ENCODE results near the gene HYAL3. TPM values are rescaled to one million over a fixed set of nuclear protein-coding genes. Genes with fewer than 3 reads are reported as not detected.
"Not testable (repeated sequence)": the region's sequence is repeated elsewhere in the genome, so short reads cannot be mapped to it uniquely, and the experiment has no call there.

HYAL3 gene
- total RNA-seq, 2 donors from 2014 or later, result 2.5 to 4.2 TPM

GRCh38 chr3:50316657-50317242 is 17.5 kb upstream of the HYAL3 start:
- Histone ChIP-seq H3K4me1 (peaks cover 28% of the 10 kb centered on the region), H3K4me3 (no peak overlapping the region), H3K27me3 (no peaks in the 10 kb centered on the region), H3K9me3 (no peaks in the 10 kb centered on the region), H3K9ac (ENCODE audit: low read depth in 2 of 2, low read length in 2 of 2) (peak overlapping the region; percentile 62 to 86), H3K36me3 (no peaks in the 10 kb centered on the region), H3K27ac (peak overlapping the region; percentile 91)
- peak; percentile 92 for DNase-seq
- intact Hi-C loops (cut with DNase I), result no loop called here
- no peak for TF ChIP-seq CTCF (IDR thresholded peaks at IDR 0.05)

DNA sequence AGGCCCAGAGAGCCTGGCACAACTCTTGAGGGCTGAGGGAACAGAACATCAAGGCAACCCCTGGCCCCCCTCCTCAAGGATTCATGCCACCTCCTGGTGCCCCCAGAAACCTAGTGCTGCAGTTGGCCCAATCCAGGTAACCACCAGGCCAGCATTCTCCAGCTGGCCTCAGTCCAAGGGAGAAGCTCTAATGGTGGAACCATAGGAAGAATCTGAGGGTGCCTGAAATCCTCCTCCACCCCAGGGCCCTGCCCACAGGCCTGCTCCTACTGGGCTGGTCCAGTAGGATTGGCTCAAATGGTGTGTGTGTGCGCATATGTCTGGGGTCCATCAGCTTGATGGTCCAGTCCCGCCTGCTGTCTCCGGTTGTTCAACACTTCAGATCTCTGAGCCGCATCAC is 15.6 kb upstream of the HYAL3 start:
- H3K27me3 ChIP-seq, result no peaks in the 10 kb centered on the region
- no peak for TF ChIP-seq CTCF (IDR thresholded peaks at IDR 0.05)
- no peaks in the 10 kb centered on the region for H3K36me3 ChIP-seq
- no peak overlapping the region for H3K27ac ChIP-seq
- intact Hi-C loops (cut with DNase I), result no loop called here
- no peak overlapping the region for H3K9ac ChIP-seq (ENCODE audit: low read depth in 2 of 2, low read length in 2 of 2)
- no peaks in the 10 kb centered on the region for H3K9me3 ChIP-seq
- no peak overlapping the region for H3K4me3 ChIP-seq
- no peak for DNase-seq
- peaks cover 28% of the 10 kb centered on the region for H3K4me1 ChIP-seq

DNA sequence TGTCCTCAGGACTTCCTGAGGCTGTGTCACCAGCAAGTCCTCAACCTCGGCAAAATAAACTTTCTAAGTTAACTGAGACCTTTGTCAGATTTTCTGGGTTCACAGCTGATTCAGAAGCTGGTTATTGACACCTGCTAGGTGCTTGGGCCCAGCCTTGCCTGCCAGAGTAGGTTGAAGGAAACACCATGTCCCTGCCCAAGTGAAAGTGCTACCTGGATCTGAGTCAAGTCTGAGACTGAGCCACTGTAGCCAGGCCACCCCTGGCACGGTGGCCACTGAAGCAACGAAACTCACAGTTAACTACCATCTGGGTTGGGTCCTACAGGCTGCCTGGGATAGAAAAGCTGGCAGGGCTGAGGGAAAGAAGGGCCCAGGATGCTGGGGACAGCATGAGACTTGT is 15.1 kb upstream of the HYAL3 start:
- Histone ChIP-seq H3K9ac (ENCODE audit: low read depth in 2 of 2, low read length in 2 of 2) (no peak overlapping the region), H3K36me3 (no peaks in the 10 kb centered on the region), H3K27ac (no peak overlapping the region), H3K9me3 (no peaks in the 10 kb centered on the region), H3K4me1 (peaks cover 28% of the 10 kb centered on the region), H3K4me3 (no peak overlapping the region), H3K27me3 (no peaks in the 10 kb centered on the region)
- intact Hi-C loops (cut with DNase I), result no loop called here
- no peak for TF ChIP-seq CTCF (IDR thresholded peaks at IDR 0.05)
- no peak for DNase-seq

- H3K4me3 ChIP-seq; H3K9ac ChIP-seq (ENCODE audit: low read depth in 2 of 2, low read length in 2 of 2); H3K27me3 ChIP-seq; DNase-seq; H3K27ac ChIP-seq; H3K36me3 ChIP-seq; H3K9me3 ChIP-seq; intact Hi-C loops (cut with DNase I); H3K4me1 ChIP-seq: not testable (repeated sequence)
Measured at GRCh38 chr3:50312041-50312440, 12.8 kb upstream of the HYAL3 start.

- Histone ChIP-seq H3K27me3 (no peaks in the 10 kb centered on the region), H3K4me3 (no peak overlapping the region), H3K27ac (no peak overlapping the region), H3K9ac (ENCODE audit: low read depth in 2 of 2, low read length in 2 of 2) (no peak overlapping the region), H3K36me3 (no peaks in the 10 kb centered on the region), H3K4me1 (peaks cover 8% of the 10 kb centered on the region), H3K9me3 (no peaks in the 10 kb centered on the region)
- no peak for DNase-seq
- no peak for TF ChIP-seq CTCF (IDR thresholded peaks at IDR 0.05)
- intact Hi-C loops (cut with DNase I), result no loop called here
Measured at GRCh38 chr3:50304601-50305000, 5.4 kb upstream of the HYAL3 start.

DNA sequence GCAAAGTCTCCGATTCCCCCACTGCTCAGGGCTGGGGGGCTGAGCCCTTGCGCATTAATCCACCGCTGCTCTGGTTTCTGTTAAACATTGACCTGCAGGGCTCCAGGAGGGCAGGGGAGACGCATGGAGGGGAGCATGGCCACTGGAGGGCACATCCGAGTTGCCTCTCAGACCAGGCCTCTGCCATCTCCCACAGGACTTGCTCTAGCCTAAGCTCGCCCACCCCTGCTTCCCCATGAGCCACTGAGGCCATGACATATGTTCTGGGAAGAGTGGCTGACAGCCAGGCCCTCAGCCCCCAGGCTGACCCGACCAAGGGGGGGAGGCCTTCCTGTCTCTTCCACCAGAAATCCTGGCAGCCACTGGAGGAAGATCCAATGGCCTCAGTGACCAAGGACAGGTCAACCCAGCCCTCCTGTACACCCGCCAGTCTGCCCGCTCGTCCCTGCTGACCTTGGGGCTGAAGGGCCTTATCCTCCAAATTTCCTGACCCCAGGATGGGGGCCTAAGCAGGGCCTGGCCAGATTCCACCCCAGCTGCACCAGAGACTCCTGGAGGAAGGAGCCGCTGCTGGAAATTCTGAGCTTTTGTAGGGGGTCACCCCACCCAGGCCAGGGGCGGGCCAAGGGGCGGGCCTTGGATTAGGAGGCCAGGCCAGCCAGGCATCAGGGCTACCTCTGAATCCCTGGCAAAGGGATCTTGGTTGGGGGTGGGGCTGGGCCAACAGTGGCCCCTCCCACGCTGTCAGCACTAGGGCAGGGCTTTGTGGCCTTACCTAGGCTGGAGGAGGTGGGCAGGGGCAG is 4.0 kb upstream of the HYAL3 start, which contains the start of gene HYAL1:
Gene HYAL1, minus strand, starts transcription at position 562 of the 803 bp plus-strand sequence. CDS start 618 bp downstream, outside the sequence.
- Histone ChIP-seq H3K9me3 (no peaks in the 10 kb centered on the region), H3K4me1 (peaks cover 13% of the 10 kb centered on the region), H3K36me3 (no peaks in the 10 kb centered on the region), H3K27me3 (no peaks in the 10 kb centered on the region), H3K9ac (ENCODE audit: low read depth in 2 of 2, low read length in 2 of 2) (peak within 1 kb of the TSS; percentile 34 to 52), H3K4me3 (peak within 1 kb of the TSS; percentile 4), H3K27ac (peak within 1 kb of the TSS; percentile 47)
- TF ChIP-seq CTCF (IDR thresholded peaks at IDR 0.05), result no peak
- intact Hi-C loops (cut with DNase I), result no loop called here
- peak; percentile 77 for DNase-seq

All from colonic mucosa (tissue), 4 donors.